Trophoblast cell (in vitro differentiated cells and primary cell): ENCODE results near the gene RNGTT.

Source experiments
- DNase-seq, 2 donors: peaks; one replicate each; pipeline ENCODE4 v3.0.0-alpha.2; 2016
- H2AFZ ChIP-seq: 2 replicates; pipeline ENCODE4 v1.6.1; 2013; ENCODE audit warnings: low read length, moderate library complexity, mild to moderate bottlenecking; ENCODE audit not compliant: insufficient read depth, poor library complexity
- H2AK5ac ChIP-seq: 2 replicates; pipeline ENCODE4 v1.6.1; 2013; ENCODE audit warnings: mild to moderate bottlenecking, low read length
- H2BK120ac ChIP-seq: 2 replicates; pipeline ENCODE4 v1.6.1; 2013; ENCODE audit warnings: low read length, mild to moderate bottlenecking, moderate library complexity; ENCODE audit not compliant: insufficient read depth, poor library complexity
- H2BK12ac ChIP-seq: 2 replicates; pipeline ENCODE4 v1.6.1; 2013; ENCODE audit warnings: mild to moderate bottlenecking, low read length, moderate library complexity
- H2BK5ac ChIP-seq: 2 replicates; pipeline ENCODE4 v1.6.1; 2013; ENCODE audit warnings: low read length, low read depth, moderate library complexity, mild to moderate bottlenecking; ENCODE audit not compliant: poor library complexity
- H3K14ac ChIP-seq: 2 replicates; pipeline ENCODE4 v1.6.1; 2013; ENCODE audit warnings: mild to moderate bottlenecking, low read length
- H3K18ac ChIP-seq: 2 replicates; pipeline ENCODE4 v1.6.1; 2013; ENCODE audit warnings: mild to moderate bottlenecking, low read length
- H3K23ac ChIP-seq: 2 replicates; pipeline ENCODE4 v1.6.1; 2013; ENCODE audit warnings: low read length
- H3K27ac ChIP-seq: 2 replicates; pipeline ENCODE4 v1.5.1; 2013; ENCODE audit warnings: low read depth, mild to moderate bottlenecking, inconsistent platforms, low read length, moderate library complexity
- H3K27me3 ChIP-seq: 2 replicates; pipeline ENCODE4 v1.6.1; 2013; ENCODE audit warnings: inconsistent platforms, mild to moderate bottlenecking, low read length, moderate library complexity; ENCODE audit not compliant: insufficient read depth
- H3K36me3 ChIP-seq, 2 experiments: 1 replicate in 1 of 2; 2 replicates in 1 of 2; pipeline ENCODE4 v1.6.1; 2013; ENCODE audit warnings: low read length in 2 of 2, mild to moderate bottlenecking in 2 of 2, moderate library complexity in 1 of 2; ENCODE audit not compliant: insufficient read depth in 2 of 2, control insufficient read depth in 1 of 2
- H3K4ac ChIP-seq: 2 replicates; pipeline ENCODE4 v1.6.1; 2013; ENCODE audit warnings: low read depth, mild to moderate bottlenecking, low read length, moderate library complexity
- H3K4me1 ChIP-seq, 2 experiments: 1 replicate in 1 of 2; 2 replicates in 1 of 2; pipeline ENCODE4 v1.6.1; 2013; ENCODE audit warnings: low read length in 2 of 2, mild to moderate bottlenecking in 2 of 2, moderate library complexity in 1 of 2; ENCODE audit not compliant: insufficient read depth in 2 of 2, control insufficient read depth in 1 of 2
- H3K4me2 ChIP-seq: 2 replicates; pipeline ENCODE4 v1.6.1; 2013; ENCODE audit warnings: inconsistent platforms, mild to moderate bottlenecking, low read length, moderate library complexity
- H3K4me3 ChIP-seq: 2 replicates; pipeline ENCODE4 v1.5.1; 2013; ENCODE audit warnings: mild to moderate bottlenecking, low read depth, low read length, inconsistent platforms
- H3K79me1 ChIP-seq: one replicate; pipeline ENCODE4 v1.6.1; 2013; ENCODE audit warnings: low read length
- H3K79me2 ChIP-seq: 2 replicates; pipeline ENCODE4 v1.6.1; 2013; ENCODE audit warnings: low read length, mild to moderate bottlenecking; ENCODE audit not compliant: control insufficient read depth, insufficient read depth, poor library complexity
- H3K9ac ChIP-seq: 2 replicates; pipeline ENCODE4 v1.6.1; 2013; ENCODE audit warnings: mild to moderate bottlenecking, low read length
- H3K9me3 ChIP-seq: 2 replicates; pipeline ENCODE4 v1.6.1; 2013; ENCODE audit warnings: low read depth, mild to moderate bottlenecking, control low read depth, inconsistent platforms, low read length; ENCODE audit not compliant: insufficient read depth
- H4K12ac ChIP-seq: 2 replicates; pipeline ENCODE4 v1.6.1; 2013; ENCODE audit warnings: low read depth, mild to moderate bottlenecking, low read length, moderate library complexity
- H4K8ac ChIP-seq: 2 replicates; pipeline ENCODE4 v1.6.1; 2013; ENCODE audit warnings: low read depth, mild to moderate bottlenecking, low read length, moderate library complexity
- H4K91ac ChIP-seq: one replicate; pipeline ENCODE4 v1.6.1; 2013; ENCODE audit warnings: low read depth, mild to moderate bottlenecking, low read length, moderate library complexity
- WGBS: extraction: QIAGEN DNeasy Blood & Tissue Kit; methylation state at CpG from one replicate; pipeline ENCODE4 v1.1.7; 2013; ENCODE audit warnings: missing lambda C conversion rate; ENCODE audit not compliant: insufficient read length, insufficient coverage; ENCODE audit errors: extremely low coverage; 5-methylcytosine and 5-hydroxymethylcytosine counted together

The RNGTT gene

DNA sequence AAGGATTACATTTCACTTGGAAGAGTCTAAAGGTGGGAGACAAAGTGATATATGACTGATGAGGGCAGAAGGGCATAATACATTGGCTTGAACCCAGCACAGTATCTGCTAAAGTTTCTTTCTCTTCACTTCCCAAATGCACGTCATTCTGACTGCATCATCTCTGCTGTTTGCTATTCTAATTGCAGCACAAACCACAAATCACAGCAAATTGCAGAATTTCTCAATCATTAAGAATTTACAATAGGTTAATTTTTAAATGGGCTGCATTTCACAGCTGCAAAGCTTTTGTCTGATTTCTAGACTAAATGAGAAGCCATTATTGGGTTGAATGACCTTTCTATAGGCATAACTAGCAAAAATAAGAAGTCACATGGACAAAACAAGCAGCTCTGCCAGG lies 337.0 kb downstream of the RNGTT start:
- Histone ChIP-seq H3K14ac (no peak overlapping the region), H3K9me3 (no peaks in the 10 kb centered on the region), H3K27ac (no peak overlapping the region), H3K36me3 (no peaks in the 10 kb centered on the region), H2BK120ac (no peak overlapping the region), H3K4me3 (no peak overlapping the region), H2BK5ac (no peak overlapping the region), H2AFZ (no peak overlapping the region), H3K79me1 (no peaks in the 10 kb centered on the region), H3K79me2 (no peaks in the 10 kb centered on the region), H2AK5ac (no peak overlapping the region), H4K8ac (no peak overlapping the region), H4K12ac (no peak overlapping the region), H3K27me3 (no peaks in the 10 kb centered on the region), H3K9ac (no peak overlapping the region), H3K4ac (no peak overlapping the region), H3K4me1 (no peaks in the 10 kb centered on the region), H3K23ac (no peak overlapping the region), H3K18ac (no peak overlapping the region), H4K91ac (no peak overlapping the region), H3K4me2 (no peak overlapping the region), H2BK12ac (no peak overlapping the region)
- no peak for DNase-seq
- no CpG with 5 or more reads among the region's 1 CpG for WGBS

- Histone ChIP-seq H3K9ac (no peak overlapping the region), H3K4me2 (no peak overlapping the region), H3K79me2 (no peaks in the 10 kb centered on the region), H2AFZ (no peak overlapping the region), H3K27ac (no peak overlapping the region), H4K12ac (no peak overlapping the region), H3K79me1 (no peaks in the 10 kb centered on the region), H3K18ac (no peak overlapping the region), H3K4me1 (no peaks in the 10 kb centered on the region), H2AK5ac (no peak overlapping the region), H3K9me3 (no peaks in the 10 kb centered on the region), H2BK5ac (no peak overlapping the region), H3K23ac (no peak overlapping the region), H4K8ac (no peak overlapping the region), H2BK120ac (no peak overlapping the region), H4K91ac (no peak overlapping the region), H3K27me3 (no peaks in the 10 kb centered on the region), H3K4me3 (no peak overlapping the region), H3K36me3 (no peaks in the 10 kb centered on the region), H3K4ac (no peak overlapping the region), H2BK12ac (no peak overlapping the region), H3K14ac (no peak overlapping the region)
- no CpG with 5 or more reads among the region's 2 CpGs for WGBS
- no peak for DNase-seq
Measured at GRCh38 chr6:88623531-88623930, 339.9 kb downstream of the RNGTT start.

GRCh38 chr6:88619951-88620350 lies 343.5 kb downstream of the RNGTT start:
- Histone ChIP-seq H3K4me2 (no peak overlapping the region), H3K4ac (no peak overlapping the region), H3K79me1 (no peaks in the 10 kb centered on the region), H2BK12ac (no peak overlapping the region), H4K12ac (no peak overlapping the region), H3K9ac (no peak overlapping the region), H4K91ac (no peak overlapping the region), H3K23ac (no peak overlapping the region), H3K9me3 (no peaks in the 10 kb centered on the region), H3K4me1 (no peaks in the 10 kb centered on the region), H2BK5ac (no peak overlapping the region), H3K79me2 (no peaks in the 10 kb centered on the region), H2BK120ac (no peak overlapping the region), H4K8ac (no peak overlapping the region), H3K27me3 (no peaks in the 10 kb centered on the region), H3K14ac (no peak overlapping the region), H3K18ac (no peak overlapping the region), H3K36me3 (no peaks in the 10 kb centered on the region), H2AFZ (no peak overlapping the region), H3K27ac (no peak overlapping the region), H2AK5ac (no peak overlapping the region), H3K4me3 (no peak overlapping the region)
- DNase-seq, result no peak
- WGBS, result no CpG with 5 or more reads among the region's 7 CpGs

DNA sequence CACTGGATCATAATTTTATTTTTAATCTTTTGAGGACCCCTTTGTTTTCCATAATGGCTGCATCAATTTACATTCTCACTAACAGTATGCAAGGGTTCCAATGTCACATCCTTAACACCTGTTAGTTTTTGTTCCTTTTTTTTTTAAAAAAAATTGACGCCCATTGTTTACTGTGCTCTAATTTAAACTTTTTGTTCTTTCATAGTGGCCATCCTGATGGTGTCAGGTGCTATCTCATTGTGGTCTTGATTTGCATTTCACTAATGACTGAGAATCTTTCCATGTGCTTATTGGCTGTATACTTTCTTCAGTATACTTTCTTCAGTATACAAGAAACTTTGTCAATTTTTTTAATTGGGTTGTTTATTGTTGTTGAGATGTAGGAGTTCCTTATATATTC lies 347.0 kb downstream of the RNGTT start:
- DNase-seq, result no peak
- H3K9ac ChIP-seq, result no peak overlapping the region
- no peaks in the 10 kb centered on the region for H3K79me2 ChIP-seq
- no peak overlapping the region for H2BK5ac ChIP-seq
- H4K8ac ChIP-seq, result no peak overlapping the region
- no peak overlapping the region for H3K4me2 ChIP-seq
- no peak overlapping the region for H3K4me3 ChIP-seq
- H2BK120ac ChIP-seq, result no peak overlapping the region
- no peak overlapping the region for H2BK12ac ChIP-seq
- H4K91ac ChIP-seq, result no peak overlapping the region
- no peak overlapping the region for H3K14ac ChIP-seq
- H3K4ac ChIP-seq, result no peak overlapping the region
- H3K23ac ChIP-seq, result no peak overlapping the region
- H3K79me1 ChIP-seq, result no peaks in the 10 kb centered on the region
- H3K27me3 ChIP-seq, result no peaks in the 10 kb centered on the region
- H2AFZ ChIP-seq, result no peak overlapping the region
- H4K12ac ChIP-seq, result no peak overlapping the region
- no peaks in the 10 kb centered on the region for H3K4me1 ChIP-seq
- H3K27ac ChIP-seq, result no peak overlapping the region
- H3K36me3 ChIP-seq, result no peaks in the 10 kb centered on the region
- WGBS, result no CpG with 5 or more reads among the region's 1 CpG
- no peaks in the 10 kb centered on the region for H3K9me3 ChIP-seq
- no peak overlapping the region for H2AK5ac ChIP-seq
- no peak overlapping the region for H3K18ac ChIP-seq
